Duodenal mucosa (tissue), 2 donors: ENCODE data around the gene KPTN.
A peak's percentile ranks its signal among the peaks of the same experiment; 100 is the strongest.

Experiments used
- H3K27ac ChIP-seq: one replicate; pipeline ENCODE4 v1.7.0; 2013; ENCODE audit warnings: low read depth, low read length
- H3K27me3 ChIP-seq, 2 donors: one replicate each; pipeline ENCODE4 v1.7.0; 2013; ENCODE audit warnings: low read length in 2 of 2, control low read depth in 1 of 2; ENCODE audit not compliant: insufficient read depth in 2 of 2, control insufficient read depth in 1 of 2
- H3K36me3 ChIP-seq, 2 donors: one replicate each; pipeline ENCODE4 v1.7.0; 2013; ENCODE audit warnings: low read length in 2 of 2, control low read depth in 1 of 2; ENCODE audit not compliant: insufficient read depth in 2 of 2, control insufficient read depth in 1 of 2
- H3K4me1 ChIP-seq, 2 donors: one replicate each; pipeline ENCODE4 v1.7.0; 2013; ENCODE audit warnings: low read length in 2 of 2, control low read depth in 1 of 2; ENCODE audit not compliant: insufficient read depth in 2 of 2, control insufficient read depth in 1 of 2
- H3K4me3 ChIP-seq, 2 donors: one replicate each; pipeline ENCODE4 v1.7.0; 2013; ENCODE audit warnings: low read length in 2 of 2, low read depth in 1 of 2
- H3K9ac ChIP-seq, 2 donors: one replicate each; pipeline ENCODE4 v1.7.0; 2013; ENCODE audit warnings: low read length in 2 of 2, low read depth in 1 of 2
- H3K9me3 ChIP-seq, 2 donors: one replicate each; pipeline ENCODE4 v1.7.0; 2013; ENCODE audit warnings: low read length in 2 of 2, control low read depth in 1 of 2; ENCODE audit not compliant: control insufficient read depth in 1 of 2

Gene KPTN

GRCh38 chr19:47437500-47437899, 46.5 kb downstream of the KPTN start:
- Histone ChIP-seq H3K27ac (no peak overlapping the region), H3K27me3 (peaks cover 9 to 22% of the 10 kb centered on the region in 2 donors), H3K4me1 (no peaks in the 10 kb centered on the region), H3K4me3 (no peak overlapping the region), H3K9ac (no peak overlapping the region), H3K36me3 (no peaks in the 10 kb centered on the region), H3K9me3 (no peaks in the 10 kb centered on the region)

DNA sequence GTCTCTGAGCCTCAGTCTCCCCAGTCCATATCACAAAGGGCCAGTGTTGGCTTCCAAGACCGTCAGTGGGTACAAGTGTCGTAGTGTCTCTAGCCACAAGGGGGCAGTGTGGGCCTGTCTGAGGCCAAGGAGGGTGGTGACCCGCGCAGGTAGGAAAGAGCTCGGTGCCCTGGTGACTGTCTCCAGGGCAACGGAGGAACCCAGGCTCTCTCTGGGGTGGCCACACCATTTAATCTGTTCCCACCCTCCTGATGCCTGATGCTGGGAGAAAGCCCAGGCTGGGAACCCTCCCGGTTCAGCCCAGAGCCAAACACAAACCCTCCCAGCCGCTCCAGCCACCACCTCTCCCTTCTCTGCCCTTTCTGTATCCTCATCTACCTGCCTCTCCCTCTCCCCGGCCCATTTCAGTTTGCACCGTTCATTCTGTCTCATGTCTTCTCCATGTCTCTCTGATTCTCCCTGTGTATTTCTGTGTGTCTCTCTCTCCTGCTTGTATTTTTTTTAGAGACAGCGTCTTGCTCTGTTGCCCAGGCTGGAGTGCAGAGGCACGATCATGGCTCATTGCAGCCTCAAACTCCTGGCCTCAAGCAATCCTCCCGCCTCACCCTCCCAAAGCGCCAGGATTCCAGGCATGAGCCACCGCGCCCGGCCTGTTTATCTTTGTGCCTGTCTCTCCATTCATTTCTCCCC, 47.2 kb downstream of the KPTN start:
- H3K36me3 ChIP-seq: no peaks in the 10 kb centered on the region
- H3K27me3 ChIP-seq: peaks cover 14 to 26% of the 10 kb centered on the region in 2 donors
- H3K9ac ChIP-seq: no peak overlapping the region
- H3K4me3 ChIP-seq: no peak overlapping the region
- no peak overlapping the region for H3K27ac ChIP-seq
- H3K4me1 ChIP-seq: no peaks in the 10 kb centered on the region
- no peaks in the 10 kb centered on the region for H3K9me3 ChIP-seq

DNA sequence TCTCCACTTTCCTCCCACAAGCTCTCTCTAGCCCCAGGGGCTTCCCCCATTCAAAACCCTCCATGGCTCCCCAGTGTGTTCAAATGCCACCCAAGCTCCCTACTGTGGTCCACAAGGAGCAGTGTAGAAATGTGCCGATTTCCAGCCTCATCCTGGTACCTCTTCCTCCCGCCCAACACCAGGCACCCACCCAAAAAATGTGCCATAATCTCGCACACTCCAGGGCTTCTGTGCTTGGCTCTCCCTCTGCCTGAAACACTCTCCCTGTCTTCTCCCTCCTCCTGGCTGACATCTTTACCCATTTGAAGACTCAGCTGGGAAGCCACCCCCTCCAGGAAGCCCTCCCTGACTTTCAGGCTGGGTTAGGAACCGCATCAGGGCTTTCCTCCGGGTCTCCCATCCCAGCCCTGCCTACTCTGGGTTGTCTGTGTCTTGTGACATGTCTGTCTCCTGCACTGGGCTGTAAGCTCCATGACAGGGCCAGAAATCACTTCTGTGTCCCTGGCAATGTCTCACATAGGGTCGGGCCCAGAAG, 48.1 kb downstream of the KPTN start:
- Histone ChIP-seq H3K36me3 (no peaks in the 10 kb centered on the region), H3K27me3 (peaks cover 22 to 26% of the 10 kb centered on the region in 2 donors), H3K4me3 (no peak overlapping the region), H3K9ac (no peak overlapping the region), H3K27ac (no peak overlapping the region), H3K9me3 (no peaks in the 10 kb centered on the region), H3K4me1 (no peaks in the 10 kb centered on the region)

- no peak overlapping the region for H3K4me3 ChIP-seq
- H3K4me1 ChIP-seq: peaks cover 3% of the 10 kb centered on the region in 2 donors
- no peaks in the 10 kb centered on the region for H3K36me3 ChIP-seq
- peaks cover 27 to 31% of the 10 kb centered on the region in 2 donors for H3K27me3 ChIP-seq
- H3K9me3 ChIP-seq: no peaks in the 10 kb centered on the region
- H3K27ac ChIP-seq: no peak overlapping the region
- H3K9ac ChIP-seq: no peak overlapping the region
Observed at GRCh38 chr19:47435196-47435595, 48.8 kb downstream of the KPTN start.

DNA sequence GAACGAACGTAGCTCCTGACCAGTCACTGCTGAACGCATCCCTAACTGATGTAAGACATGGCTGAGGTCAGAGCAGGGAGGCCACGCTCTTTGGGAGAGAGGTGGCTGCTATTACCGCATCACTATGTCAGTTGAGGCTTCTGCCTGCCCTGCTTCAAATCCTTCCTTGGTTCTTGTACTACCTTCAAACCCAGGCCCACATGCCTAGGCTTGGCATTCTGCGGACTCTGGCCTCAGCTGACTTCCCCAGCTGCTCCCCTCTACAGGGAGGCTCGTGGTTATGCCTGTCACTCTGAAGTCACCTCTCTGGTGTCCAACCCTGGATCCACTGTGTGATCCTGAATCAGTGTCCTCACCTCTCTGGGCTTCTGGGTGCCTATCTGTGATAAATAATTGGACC, 49.9 kb downstream of the KPTN start:
- Histone ChIP-seq H3K36me3 (no peaks in the 10 kb centered on the region), H3K9me3 (no peaks in the 10 kb centered on the region), H3K27me3 (peaks cover 34 to 36% of the 10 kb centered on the region in 2 donors), H3K4me3 (no peak overlapping the region), H3K27ac (no peak overlapping the region), H3K4me1 (peaks cover 4 to 9% of the 10 kb centered on the region in 2 donors), H3K9ac (no peak overlapping the region)

GRCh38 chr19:47433121-47433520, 50.9 kb downstream of the KPTN start:
- Histone ChIP-seq H3K36me3 (no peaks in the 10 kb centered on the region), H3K27me3 (peaks cover 34 to 36% of the 10 kb centered on the region in 2 donors), H3K9me3 (no peaks in the 10 kb centered on the region), H3K27ac (no peak overlapping the region), H3K4me3 (no peak overlapping the region), H3K4me1 (peaks cover 4 to 15% of the 10 kb centered on the region in 2 donors), H3K9ac (no peak overlapping the region)

GRCh38 chr19:47432499-47432898, 51.5 kb downstream of the KPTN start:
- Histone ChIP-seq H3K4me3 (no peak overlapping the region), H3K36me3 (no peaks in the 10 kb centered on the region), H3K9ac (no peak overlapping the region), H3K9me3 (no peaks in the 10 kb centered on the region), H3K27ac (no peak overlapping the region), H3K27me3 (peaks cover 34 to 36% of the 10 kb centered on the region in 2 donors), H3K4me1 (peaks cover 5 to 21% of the 10 kb centered on the region in 2 donors)

GRCh38 chr19:47432091-47432490, 51.9 kb downstream of the KPTN start:
- Histone ChIP-seq H3K4me1 (peaks cover 9 to 25% of the 10 kb centered on the region in 2 donors), H3K4me3 (no peak overlapping the region), H3K27ac (no peak overlapping the region), H3K27me3 (peaks cover 34% of the 10 kb centered on the region in 2 donors), H3K9ac (no peak overlapping the region), H3K9me3 (no peaks in the 10 kb centered on the region), H3K36me3 (no peaks in the 10 kb centered on the region)

GRCh38 chr19:47430041-47430802, 53.8 kb downstream of the KPTN start:
- peaks cover 10 to 26% of the 10 kb centered on the region in 2 donors for H3K4me1 ChIP-seq
- peak overlapping the region in 1 of 2 donors; percentile 51 for H3K4me3 ChIP-seq
- no peak overlapping the region for H3K27ac ChIP-seq
- peak overlapping the region in 1 of 2 donors; percentile 18 for H3K9ac ChIP-seq
- no peaks in the 10 kb centered on the region for H3K36me3 ChIP-seq
- H3K9me3 ChIP-seq: no peaks in the 10 kb centered on the region
- peaks cover 26 to 34% of the 10 kb centered on the region in 2 donors for H3K27me3 ChIP-seq

- Histone ChIP-seq H3K36me3 (no peaks in the 10 kb centered on the region), H3K4me3 (no peak overlapping the region), H3K9ac (no peak overlapping the region), H3K4me1 (peaks cover 10 to 26% of the 10 kb centered on the region in 2 donors), H3K27me3 (peaks cover 23 to 33% of the 10 kb centered on the region in 2 donors), H3K9me3 (no peaks in the 10 kb centered on the region), H3K27ac (no peak overlapping the region)
Observed at GRCh38 chr19:47429140-47429793, 54.8 kb downstream of the KPTN start.
